ENCODE measurements around the gene FOXS1. TPM values are rescaled to one million over a fixed set of nuclear protein-coding genes. Genes with fewer than 3 reads are reported as not detected.

Gene FOXS1
- total and polyA plus RNA-seq, 10 of the 15 experiments (the other 5 are each of a cell fraction or from before 2014, with no cell fraction given), result not detected

DNA sequence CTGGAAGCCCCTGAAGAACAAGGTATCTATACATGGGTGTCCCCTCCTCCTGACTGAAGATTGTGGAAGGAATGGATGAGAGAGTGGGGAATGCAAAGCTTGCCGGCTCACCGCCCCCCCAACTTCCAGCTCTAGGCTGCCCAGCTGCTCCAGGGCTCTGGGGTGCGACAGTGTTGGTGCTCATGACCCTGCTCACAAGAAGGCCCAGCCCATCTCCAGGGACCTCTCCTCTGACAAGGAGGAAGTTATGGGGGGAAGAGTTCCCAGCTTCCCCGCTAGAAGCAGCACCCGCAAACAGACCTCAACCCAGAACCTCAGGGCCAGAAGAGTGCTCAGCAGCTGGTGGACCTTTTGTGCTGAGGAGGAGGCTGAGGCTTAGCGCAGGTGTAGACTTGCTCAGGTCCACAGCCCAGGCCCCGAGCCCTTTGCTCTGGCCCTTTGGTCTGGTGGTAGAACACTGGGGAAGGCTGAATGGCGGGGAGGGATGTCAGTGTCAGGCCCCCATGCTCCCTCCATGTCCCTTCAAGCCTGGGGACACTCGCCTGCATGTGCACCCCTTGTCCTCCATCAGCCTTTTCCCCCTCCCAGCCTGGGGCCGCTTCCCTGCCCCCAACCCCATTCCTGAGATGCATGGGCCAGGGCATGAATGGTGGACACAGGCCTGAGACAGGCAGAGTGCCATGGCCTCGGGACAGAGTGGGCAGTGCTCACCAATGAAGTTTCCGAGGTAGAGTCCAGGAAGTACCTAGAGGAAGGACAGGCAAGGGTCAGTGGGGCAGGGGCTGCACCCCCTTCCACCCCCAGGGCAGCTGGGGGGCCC is 23.7 kb upstream of the FOXS1 start (continued):
- no peak for TF ChIP-seq HSF1 (IDR thresholded peaks at IDR 0.05; ENCODE audit: low read depth, low read length)
- no peak for TF ChIP-seq RFX5 (IDR thresholded peaks at IDR 0.05; ENCODE audit: low read depth, low read length)
- TF ChIP-seq SMARCA5 (IDR thresholded peaks at IDR 0.05), result no peak
- TF ChIP-seq EZH2 (IDR thresholded peaks at IDR 0.05; ENCODE audit: borderline replicate concordance, control insufficient read depth, low read depth, low read length), result no peak
- no peak for TF ChIP-seq TBL1XR1 (IDR thresholded peaks at IDR 0.05; ENCODE audit: low read depth, low read length)

GRCh38 chr20:31866221-31866620 is 20.8 kb upstream of the FOXS1 start:
- no peak for FAIRE-seq
- H2AFZ ChIP-seq (ENCODE audit: control insufficient read depth, low read depth, low read length), result no peak overlapping the region
- CTCF ChIA-PET, result interaction anchor here (3.3 kb wide), 1 partner anchor 12 kb away, joined by 22 read pairs; no protein-coding TSS in a partner anchor
- no peak overlapping the region for H3K27ac ChIP-seq (ENCODE audit: control insufficient read depth, insufficient read depth)
- no peaks in the 10 kb centered on the region for H3K36me3 ChIP-seq (ENCODE audit: control insufficient read depth in 2 of 2, insufficient read depth in 2 of 2, low read length in 1 of 2)
- no peak overlapping the region for H3K4me3 ChIP-seq
- ATAC-seq, result no peak
- no peak overlapping the region for H3K4me2 ChIP-seq (ENCODE audit: control insufficient read depth, insufficient read depth)
- H3K27me3 ChIP-seq (replicated peaks in 1 of 2; ENCODE audit: control insufficient read depth in 2 of 2, insufficient read depth in 2 of 2, low read length in 1 of 2), result peaks cover 6 to 16% of the 10 kb centered on the region in 2 experiments
- H3K4me1 ChIP-seq (ENCODE audit: control insufficient read depth, insufficient read depth, low read length), result peaks cover 14% of the 10 kb centered on the region
- POLR2A ChIA-PET, result no interaction called here
- SMC1A ChIA-PET (ENCODE audit: uncharacterized antibody, unreplicated experiment), result no interaction called here
- TF ChIP-seq SMAD1 (IDR thresholded peaks at IDR 0.05; ENCODE audit: low read depth, partially characterized antibody), result no peak
- TF ChIP-seq CREM (IDR thresholded peaks at IDR 0.05; ENCODE audit: low read depth), result no peak
- TF ChIP-seq SIX5 (IDR thresholded peaks at IDR 0.05; ENCODE audit: low read depth, low read length, severe bottlenecking), result no peak
- TF ChIP-seq SMARCA5 (IDR thresholded peaks at IDR 0.05), result no peak
- no peak for TF ChIP-seq SUZ12 (IDR thresholded peaks at IDR 0.05; ENCODE audit: unreplicated experiment)
- TF ChIP-seq, protein P1, sequence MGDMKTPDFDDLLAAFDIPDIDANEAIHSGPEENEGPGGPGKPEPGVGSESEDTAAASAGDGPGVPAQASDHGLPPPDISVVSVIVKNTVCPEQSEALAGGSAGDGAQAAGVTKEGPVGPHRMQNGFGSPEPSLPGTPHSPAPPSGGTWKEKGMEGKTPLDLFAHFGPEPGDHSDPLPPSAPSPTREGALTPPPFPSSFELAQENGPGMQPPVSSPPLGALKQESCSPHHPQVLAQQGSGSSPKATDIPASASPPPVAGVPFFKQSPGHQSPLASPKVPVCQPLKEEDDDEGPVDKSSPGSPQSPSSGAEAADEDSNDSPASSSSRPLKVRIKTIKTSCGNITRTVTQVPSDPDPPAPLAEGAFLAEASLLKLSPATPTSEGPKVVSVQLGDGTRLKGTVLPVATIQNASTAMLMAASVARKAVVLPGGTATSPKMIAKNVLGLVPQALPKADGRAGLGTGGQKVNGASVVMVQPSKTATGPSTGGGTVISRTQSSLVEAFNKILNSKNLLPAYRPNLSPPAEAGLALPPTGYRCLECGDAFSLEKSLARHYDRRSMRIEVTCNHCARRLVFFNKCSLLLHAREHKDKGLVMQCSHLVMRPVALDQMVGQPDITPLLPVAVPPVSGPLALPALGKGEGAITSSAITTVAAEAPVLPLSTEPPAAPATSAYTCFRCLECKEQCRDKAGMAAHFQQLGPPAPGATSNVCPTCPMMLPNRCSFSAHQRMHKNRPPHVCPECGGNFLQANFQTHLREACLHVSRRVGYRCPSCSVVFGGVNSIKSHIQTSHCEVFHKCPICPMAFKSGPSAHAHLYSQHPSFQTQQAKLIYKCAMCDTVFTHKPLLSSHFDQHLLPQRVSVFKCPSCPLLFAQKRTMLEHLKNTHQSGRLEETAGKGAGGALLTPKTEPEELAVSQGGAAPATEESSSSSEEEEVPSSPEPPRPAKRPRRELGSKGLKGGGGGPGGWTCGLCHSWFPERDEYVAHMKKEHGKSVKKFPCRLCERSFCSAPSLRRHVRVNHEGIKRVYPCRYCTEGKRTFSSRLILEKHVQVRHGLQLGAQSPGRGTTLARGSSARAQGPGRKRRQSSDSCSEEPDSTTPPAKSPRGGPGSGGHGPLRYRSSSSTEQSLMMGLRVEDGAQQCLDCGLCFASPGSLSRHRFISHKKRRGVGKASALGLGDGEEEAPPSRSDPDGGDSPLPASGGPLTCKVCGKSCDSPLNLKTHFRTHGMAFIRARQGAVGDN (IDR thresholded peaks at IDR 0.05), result no peak
- no peaks in the 10 kb centered on the region for H3K9me3 ChIP-seq (replicated peaks; ENCODE audit: control insufficient read depth, insufficient read depth, low read length)
- no peak overlapping the region for H3K9ac ChIP-seq (ENCODE audit: control insufficient read depth, insufficient read depth, low read length)
- BruUV-seq (replicated peaks), result no TSS peak
- DNase-seq (ENCODE audit: low read depth, low spot score), result no peak
- no peaks in the 10 kb centered on the region for H4K20me1 ChIP-seq (ENCODE audit: control insufficient read depth, insufficient read depth)
- in situ Hi-C loops (cut with MboI) (no loop called here), intact Hi-C loops (cut with micrococcal nuclease; ENCODE audit: unreplicated experiment) (no loop called here)
- 61% methylated on average over 3 of the region's 3 CpGs for WGBS (ENCODE audit: insufficient coverage, insufficient replicate concordance, low lambda C conversion rate, missing lambda C conversion rate)
- RAD21 ChIA-PET (ENCODE audit: unreplicated experiment), result no interaction called here
- no peaks in the 10 kb centered on the region for H3K79me2 ChIP-seq (ENCODE audit: control insufficient read depth, insufficient read depth, low read length)

Measured in GM12878 (cell line).